NK-92 treated with Interleukin-12 subunit alpha and Interleukin-12 subunit beta, amount 100 ng/mL, for 24 hours (cell line): ENCODE results near the gene NSUN4.

Experiments used
- DNase-seq: peaks from one replicate; lab custom pipeline; 2025; lab: John Stamatoyannopoulos, UW

NSUN4 gene

DNA sequence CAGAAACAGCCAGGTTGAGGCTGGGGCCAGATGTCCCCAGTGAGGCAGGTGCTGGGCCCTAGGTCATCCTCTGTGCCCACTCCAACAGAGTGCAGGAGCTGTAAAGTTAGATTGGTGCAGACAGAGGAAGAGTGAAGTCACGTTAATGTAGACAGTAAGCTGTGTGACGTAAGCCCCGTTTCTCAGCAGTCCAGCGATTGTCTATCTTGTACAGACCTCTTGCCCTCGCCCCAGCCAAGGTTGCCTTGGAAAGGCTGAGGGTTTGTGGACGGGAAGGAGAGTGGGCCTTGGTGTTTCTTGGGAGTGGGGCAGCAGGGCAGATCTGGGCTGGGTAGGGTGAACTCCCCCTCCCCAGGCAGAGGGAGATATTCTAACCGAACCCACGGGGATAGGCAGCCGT, 67.0 kb downstream of the NSUN4 start:
- DNase-seq = no peak

DNA sequence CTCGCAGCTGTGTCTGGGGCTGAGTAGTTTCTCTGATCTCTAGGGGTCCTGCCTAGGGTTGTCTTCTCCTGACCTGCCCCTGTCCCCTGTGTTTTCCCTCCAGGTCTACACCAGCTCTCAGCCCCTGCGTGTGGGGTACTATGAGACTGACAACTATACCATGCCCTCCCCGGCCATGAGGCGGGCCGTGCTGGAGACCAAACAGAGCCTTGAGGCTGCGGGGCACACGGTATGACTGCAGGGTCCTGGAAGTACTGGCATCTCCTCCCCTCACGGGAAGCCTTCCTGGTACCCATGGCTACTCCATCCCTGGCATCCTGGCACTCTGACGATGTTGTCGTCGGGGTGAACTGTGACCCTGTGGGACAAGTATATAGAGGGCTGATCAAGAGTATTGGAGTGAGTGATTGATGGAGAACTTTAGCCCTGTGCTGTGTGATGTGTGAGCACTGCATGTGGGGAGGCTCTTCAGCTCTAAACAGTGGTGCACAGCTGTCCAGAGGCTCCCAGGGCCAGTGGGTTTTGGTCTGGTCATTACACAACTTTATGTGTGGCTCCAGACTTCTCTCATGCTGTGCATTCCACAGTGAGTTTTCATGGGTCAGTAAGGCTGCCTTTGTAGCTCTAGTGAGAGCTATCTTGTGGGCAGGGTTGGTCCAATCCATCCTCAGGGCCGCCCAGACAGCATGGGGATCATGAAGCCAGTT, 67.9 kb downstream of the NSUN4 start:
- DNase-seq = no peak

DNA sequence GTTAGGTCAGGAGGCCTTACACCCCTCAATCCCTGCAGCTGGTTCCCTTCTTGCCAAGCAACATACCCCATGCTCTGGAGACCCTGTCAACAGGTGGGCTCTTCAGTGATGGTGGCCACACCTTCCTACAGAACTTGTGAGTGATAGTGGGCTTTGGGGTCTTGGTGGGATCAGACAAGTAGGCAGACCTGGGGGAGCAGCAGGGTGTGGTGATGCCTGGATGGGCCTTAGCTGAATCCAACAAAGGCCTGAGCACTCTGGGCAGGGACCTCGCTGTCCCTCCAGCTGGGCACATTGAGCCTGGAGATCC, 68.4 kb downstream of the NSUN4 start:
- DNase-seq = no peak

DNA sequence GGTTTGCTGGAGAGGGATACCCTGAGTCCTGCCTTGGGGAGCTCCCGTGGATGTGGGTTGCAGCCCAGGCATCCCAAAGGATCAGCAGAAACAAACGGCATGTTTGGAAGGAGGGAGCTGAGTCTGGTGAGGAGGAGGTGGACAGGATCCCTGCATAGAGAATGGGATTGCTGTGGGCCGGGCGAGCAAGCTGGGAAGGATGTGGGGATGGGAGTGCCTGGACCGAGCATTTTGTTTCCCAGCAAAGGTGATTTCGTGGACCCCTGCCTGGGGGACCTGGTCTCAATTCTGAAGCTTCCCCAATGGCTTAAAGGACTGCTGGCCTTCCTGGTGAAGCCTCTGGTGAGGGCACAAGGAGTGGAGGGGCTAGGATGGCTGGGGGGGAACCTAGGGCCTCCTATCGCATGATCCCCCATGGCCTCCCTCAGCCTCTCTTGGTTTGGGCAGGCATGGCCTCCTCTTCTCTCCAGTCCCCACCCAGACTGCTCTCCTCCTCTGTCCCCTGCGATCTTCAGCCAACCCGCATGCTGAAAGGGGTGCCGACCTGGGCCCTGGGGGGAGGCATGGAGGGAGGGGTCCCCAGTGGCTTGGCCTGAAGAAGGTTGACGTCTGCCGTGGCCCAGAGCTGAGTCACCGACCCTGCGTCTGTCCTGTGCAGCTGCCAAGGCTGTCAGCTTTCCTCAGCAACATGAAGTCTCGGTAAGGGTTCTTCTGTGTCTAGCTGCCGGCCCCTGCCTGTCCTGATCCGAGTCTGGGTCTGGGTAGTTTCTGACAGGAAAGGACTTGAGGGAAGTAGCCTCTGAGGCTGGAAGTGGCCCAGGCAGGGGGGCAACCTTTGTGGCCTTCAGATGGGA, 69.8 kb downstream of the NSUN4 start:
- no peak for DNase-seq

DNA sequence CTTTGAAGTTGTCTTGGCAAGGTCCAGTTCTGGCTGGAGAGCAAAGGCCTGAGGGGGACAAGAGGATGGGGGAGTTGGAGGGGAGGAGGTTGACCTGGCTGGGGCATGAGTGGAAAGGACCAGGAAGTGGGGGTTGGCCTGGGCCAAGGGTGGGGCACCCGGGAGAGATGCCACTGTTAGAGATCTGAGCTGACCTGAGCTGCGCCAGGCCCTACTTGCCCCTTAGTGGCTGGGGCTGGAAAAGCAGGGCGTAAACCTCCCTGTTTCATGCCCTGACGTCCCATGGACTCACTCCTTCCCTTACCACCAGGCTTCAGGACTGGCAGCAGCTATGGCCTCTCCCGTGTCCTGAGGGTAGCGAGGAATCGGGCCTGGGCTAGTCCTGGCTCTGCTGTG, 70.4 kb downstream of the NSUN4 start:
- no peak for DNase-seq
